Measurements from ENCODE around the gene CATSPER2.
"Not testable (repeated sequence)": the region's sequence is repeated elsewhere in the genome, so short reads cannot be mapped to it uniquely, and the experiment has no call there.

GRCh38 chr15:43649430-43649926 is 834 bp upstream of the CATSPER2 start:
- TF ChIP-seq CTCF (conservative IDR thresholded peaks at IDR 0.05; ENCODE audit: low read length); EZH2phosphoT487 (IDR thresholded peaks at IDR 0.05; ENCODE audit: borderline replicate concordance, low read depth, low read length): not testable (repeated sequence)

All from OCI-LY7 (cell line).